Neural crest cell (in vitro differentiated cells): ENCODE results near the gene POTEM. TPM values are rescaled to one million over a fixed set of nuclear protein-coding genes. Genes with fewer than 3 reads are reported as not detected.
"Not testable (repeated sequence)": the region's sequence is repeated elsewhere in the genome, so short reads cannot be mapped to it uniquely, and the experiment has no call there.

Experiments
- DNase-seq: peaks from one replicate; pipeline ENCODE4 v3.0.0; 2021; ENCODE audit warnings: low read depth, mixed read lengths, low spot score
- H3K27ac Mint-ChIP-seq: one replicate; pipeline ENCODE4 v1.8.0; 2021; ENCODE audit warnings: mild to moderate bottlenecking, mixed read lengths; ENCODE audit not compliant: unreplicated experiment
- H3K27me3 Mint-ChIP-seq: 2 replicates; pipeline ENCODE4 v1.8.0; 2021; ENCODE audit warnings: low read depth, mild to moderate bottlenecking, mixed read lengths
- H3K36me3 Mint-ChIP-seq: 2 replicates; pipeline ENCODE4 v1.8.0; 2021; ENCODE audit warnings: low read depth, mild to moderate bottlenecking, mixed read lengths
- H3K4me1 Mint-ChIP-seq: 2 replicates; pipeline ENCODE4 v1.8.0; 2021; ENCODE audit warnings: mixed read lengths
- H3K4me3 Mint-ChIP-seq: one replicate; pipeline ENCODE4 v1.8.0; 2021; ENCODE audit warnings: mild to moderate bottlenecking, mixed read lengths
- H3K9me3 Mint-ChIP-seq: 2 replicates; pipeline ENCODE4 v1.8.0; 2021; ENCODE audit warnings: mixed read lengths
- total RNA-seq: library from RNA; stranded (reverse); gene quantifications from 2 replicates; pipeline ENCODE4 v1.2.1, GENCODE V29; 2021

The POTEM gene
- total RNA-seq, 1 donor from 2014 or later = not detected

GRCh38 chr14:19006490-19006889 lies 39.3 kb downstream of the POTEM start:
- H3K36me3 Mint-ChIP-seq, H3K27me3 Mint-ChIP-seq, DNase-seq, H3K9me3 Mint-ChIP-seq, H3K27ac Mint-ChIP-seq, H3K4me3 Mint-ChIP-seq, H3K4me1 Mint-ChIP-seq: not testable (repeated sequence)

- not testable (repeated sequence) for H3K27me3 Mint-ChIP-seq, H3K27ac Mint-ChIP-seq, H3K4me1 Mint-ChIP-seq, H3K36me3 Mint-ChIP-seq, H3K4me3 Mint-ChIP-seq, DNase-seq, H3K9me3 Mint-ChIP-seq
Observed at GRCh38 chr14:19007678-19008077, 40.4 kb downstream of the POTEM start.

GRCh38 chr14:19011029-19011428 lies 43.8 kb downstream of the POTEM start:
- H3K27me3 Mint-ChIP-seq, H3K36me3 Mint-ChIP-seq, H3K27ac Mint-ChIP-seq, H3K9me3 Mint-ChIP-seq, H3K4me1 Mint-ChIP-seq, DNase-seq, H3K4me3 Mint-ChIP-seq: not testable (repeated sequence)

- H3K4me3 Mint-ChIP-seq, H3K27ac Mint-ChIP-seq, H3K27me3 Mint-ChIP-seq, H3K9me3 Mint-ChIP-seq, H3K4me1 Mint-ChIP-seq, DNase-seq, H3K36me3 Mint-ChIP-seq: not testable (repeated sequence)
Observed at GRCh38 chr14:19011703-19012102, 44.5 kb downstream of the POTEM start.

GRCh38 chr14:19015185-19015584 lies 48.0 kb downstream of the POTEM start:
- not testable (repeated sequence) for H3K27me3 Mint-ChIP-seq, H3K4me1 Mint-ChIP-seq, H3K36me3 Mint-ChIP-seq, H3K4me3 Mint-ChIP-seq, DNase-seq, H3K27ac Mint-ChIP-seq, H3K9me3 Mint-ChIP-seq

GRCh38 chr14:19025080-19025589 lies 57.9 kb downstream of the POTEM start:
- H3K9me3 Mint-ChIP-seq, H3K4me1 Mint-ChIP-seq, H3K27ac Mint-ChIP-seq, H3K4me3 Mint-ChIP-seq, H3K36me3 Mint-ChIP-seq, H3K27me3 Mint-ChIP-seq, DNase-seq: not testable (repeated sequence)

- not testable (repeated sequence) for DNase-seq, H3K27ac Mint-ChIP-seq, H3K27me3 Mint-ChIP-seq, H3K4me3 Mint-ChIP-seq, H3K36me3 Mint-ChIP-seq, H3K4me1 Mint-ChIP-seq, H3K9me3 Mint-ChIP-seq
Observed at GRCh38 chr14:19026649-19027351, 59.6 kb downstream of the POTEM start.

GRCh38 chr14:19027895-19028294 lies 60.7 kb downstream of the POTEM start:
- not testable (repeated sequence) for H3K27me3 Mint-ChIP-seq, H3K4me1 Mint-ChIP-seq, DNase-seq, H3K27ac Mint-ChIP-seq, H3K4me3 Mint-ChIP-seq, H3K36me3 Mint-ChIP-seq, H3K9me3 Mint-ChIP-seq

- DNase-seq, H3K4me1 Mint-ChIP-seq, H3K36me3 Mint-ChIP-seq, H3K27ac Mint-ChIP-seq, H3K4me3 Mint-ChIP-seq, H3K9me3 Mint-ChIP-seq, H3K27me3 Mint-ChIP-seq: not testable (repeated sequence)
Observed at GRCh38 chr14:19036811-19037382, 69.7 kb downstream of the POTEM start.

- not testable (repeated sequence) for H3K4me3 Mint-ChIP-seq, H3K27ac Mint-ChIP-seq, H3K27me3 Mint-ChIP-seq, H3K9me3 Mint-ChIP-seq, DNase-seq, H3K4me1 Mint-ChIP-seq, H3K36me3 Mint-ChIP-seq
Observed at GRCh38 chr14:19038060-19038664, 70.9 kb downstream of the POTEM start.

- H3K27ac Mint-ChIP-seq, H3K27me3 Mint-ChIP-seq, H3K9me3 Mint-ChIP-seq, H3K4me3 Mint-ChIP-seq, H3K36me3 Mint-ChIP-seq, H3K4me1 Mint-ChIP-seq, DNase-seq: not testable (repeated sequence)
Observed at GRCh38 chr14:19038785-19039184, 71.6 kb downstream of the POTEM start.

GRCh38 chr14:19043384-19043783 lies 76.2 kb downstream of the POTEM start:
- not testable (repeated sequence) for H3K4me3 Mint-ChIP-seq, H3K4me1 Mint-ChIP-seq, H3K27ac Mint-ChIP-seq, DNase-seq, H3K36me3 Mint-ChIP-seq, H3K9me3 Mint-ChIP-seq, H3K27me3 Mint-ChIP-seq
